Measurements from ENCODE around the gene LEO1. TPM values are rescaled to one million over a fixed set of nuclear protein-coding genes. Genes with fewer than 3 reads are reported as not detected.
A peak's percentile ranks its signal among the peaks of the same experiment; 100 is the strongest.

The LEO1 gene
- total and polyA plus RNA-seq, 2 of the 13 experiments (the other 11 are each of a cell fraction or from before 2014, with no cell fraction given), result 17.0 to 60.3 TPM

- TF ChIP-seq THRA (CRISPR knock-in tag; IDR thresholded peaks at IDR 0.05; ENCODE audit: borderline replicate concordance) (peak; percentile 86), ZBTB46 (CRISPR knock-in tag; IDR thresholded peaks at IDR 0.05; ENCODE audit: borderline replicate concordance) (no peak), ZBTB2 (CRISPR knock-in tag; IDR thresholded peaks at IDR 0.05; ENCODE audit: low read depth) (no peak; the same call in 1 of the 2 replicates), HNRNPL (IDR thresholded peaks at IDR 0.05; ENCODE audit: low read depth, low read length) (no peak), ZBTB37 (CRISPR knock-in tag; IDR thresholded peaks at IDR 0.05) (no peak), RAD21 (CRISPR knock-in tag; IDR thresholded peaks at IDR 0.05) (no peak), ZFP36L2 (CRISPR knock-in tag; IDR thresholded peaks at IDR 0.05) (no peak), ZNF44 (CRISPR knock-in tag; IDR thresholded peaks at IDR 0.05) (no peak), UBTF (CRISPR knock-in tag; IDR thresholded peaks at IDR 0.05) (no peak), ZSCAN29 (CRISPR knock-in tag; conservative IDR thresholded peaks at IDR 0.05) (no peak), ZFP62 (CRISPR knock-in tag; IDR thresholded peaks at IDR 0.05) (no peak), TCF7L2 (IDR thresholded peaks at IDR 0.05; ENCODE audit: low read depth, low read length) (no peak), PATZ1 (CRISPR knock-in tag; IDR thresholded peaks at IDR 0.05) (0 out of 2 replicates have a peak, but pooled peaks have one; percentile 9), MED13 (CRISPR knock-in tag; IDR thresholded peaks at IDR 0.05) (peak; percentile 58; the same call in 1 of the 2 replicates), ZBTB34 (CRISPR knock-in tag; IDR thresholded peaks at IDR 0.05) (no peak), RFXANK (CRISPR knock-in tag; IDR thresholded peaks at IDR 0.05) (peak; percentile 49; the same call in 1 of the 2 replicates), KLF11 (CRISPR knock-in tag; IDR thresholded peaks at IDR 0.05) (0 out of 2 replicates have a peak, but pooled peaks have one; percentile 42)
These were observed 37.3 kb upstream of the LEO1 start (continued) for GRCh38 chr15:52008698-52009434.

Measured in HepG2 (cell line).